Measurements from ENCODE around the gene POU2AF1.
"Not testable (repeated sequence)": the region's sequence is repeated elsewhere in the genome, so short reads cannot be mapped to it uniquely, and the experiment has no call there.

The POU2AF1 gene

GRCh38 chr11:111347002-111347722 is 31.9 kb downstream of the POU2AF1 start:
- no peak for DNase-seq (ENCODE audit: low read depth)

- DNase-seq (ENCODE audit: low read depth) = no peak
These were observed 35.0 kb downstream of the POU2AF1 start for GRCh38 chr11:111344032-111344431.

DNA sequence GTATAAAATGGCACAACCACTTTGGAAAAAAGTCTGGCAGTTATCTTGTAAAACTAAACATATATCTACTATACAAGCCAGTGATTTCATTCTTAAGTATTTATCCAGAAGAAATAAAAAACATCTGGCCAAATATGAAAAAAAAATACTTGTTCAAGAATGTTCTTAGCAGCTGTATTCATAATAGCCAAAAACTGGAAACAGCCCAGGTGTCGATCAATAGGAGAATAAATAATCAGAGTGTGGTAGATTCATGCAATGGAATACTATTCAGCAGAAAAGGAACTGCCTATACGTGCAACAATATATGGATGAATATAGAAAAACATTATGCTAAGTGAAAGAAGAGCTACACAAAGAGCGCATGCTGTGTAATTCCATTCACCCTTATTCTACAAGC is 36.7 kb downstream of the POU2AF1 start:
- no peak for DNase-seq (ENCODE audit: low read depth)

DNA sequence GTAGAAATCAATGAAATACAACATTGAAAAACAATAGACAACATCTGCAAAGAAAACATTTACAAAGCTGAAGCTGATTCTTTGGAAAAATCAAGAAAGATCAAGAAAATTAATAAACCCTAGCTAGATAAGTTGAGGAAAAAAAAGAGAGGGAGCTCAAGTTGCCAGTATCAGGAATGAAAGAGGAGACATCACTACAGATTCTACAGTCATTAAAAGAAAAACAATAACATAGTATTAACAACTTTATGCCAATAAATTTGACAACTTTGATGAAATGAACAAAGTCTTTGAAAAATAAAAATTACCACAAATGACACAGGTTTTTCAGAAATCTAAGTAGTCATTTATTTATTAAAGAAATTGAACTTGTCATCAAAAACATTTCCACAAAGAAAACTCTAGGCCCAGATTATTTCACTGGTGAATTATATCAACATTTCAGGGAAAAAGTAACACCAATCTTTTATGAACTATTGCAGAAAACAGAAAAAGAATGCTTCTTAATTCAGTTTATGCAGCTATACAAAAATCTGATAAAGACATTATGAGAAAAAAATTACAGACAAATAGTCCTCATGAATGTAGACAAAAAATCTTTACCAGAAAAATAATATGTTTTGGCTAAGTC is 39.2 kb downstream of the POU2AF1 start:
- no peak for DNase-seq (ENCODE audit: low read depth)

DNA sequence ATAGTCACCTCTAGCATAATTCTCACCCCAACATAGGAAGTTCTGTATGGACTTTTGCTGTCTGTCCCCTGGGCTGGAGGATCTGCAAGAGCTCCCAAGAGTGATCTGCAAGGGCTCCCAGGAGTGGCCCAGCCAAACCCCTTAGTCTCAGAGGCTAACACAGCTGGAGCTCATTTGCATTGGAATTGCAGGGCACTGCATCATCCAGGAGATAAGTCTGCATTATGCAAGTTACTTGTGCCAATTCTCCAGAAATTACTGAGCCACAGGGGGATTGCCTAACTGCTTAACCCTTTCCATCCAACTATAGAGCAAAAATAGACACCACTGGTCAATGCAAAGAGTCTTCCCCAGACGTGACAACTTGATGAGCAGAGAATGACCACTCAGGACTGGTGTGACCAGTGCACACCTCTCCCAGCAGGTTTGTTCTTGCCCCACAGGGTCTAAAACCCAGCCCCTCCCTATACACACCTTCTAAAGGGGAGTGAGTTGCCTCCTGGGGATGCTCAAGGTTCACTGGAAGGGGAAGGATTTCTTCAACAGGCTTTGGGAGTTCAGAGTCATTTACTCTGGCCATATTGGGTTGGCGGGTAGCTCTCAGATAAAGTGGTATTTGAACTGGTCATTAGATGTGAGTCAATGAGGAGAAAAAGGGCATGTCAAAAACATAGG is 42.4 kb downstream of the POU2AF1 start:
- no peak for DNase-seq (ENCODE audit: low read depth)

DNA sequence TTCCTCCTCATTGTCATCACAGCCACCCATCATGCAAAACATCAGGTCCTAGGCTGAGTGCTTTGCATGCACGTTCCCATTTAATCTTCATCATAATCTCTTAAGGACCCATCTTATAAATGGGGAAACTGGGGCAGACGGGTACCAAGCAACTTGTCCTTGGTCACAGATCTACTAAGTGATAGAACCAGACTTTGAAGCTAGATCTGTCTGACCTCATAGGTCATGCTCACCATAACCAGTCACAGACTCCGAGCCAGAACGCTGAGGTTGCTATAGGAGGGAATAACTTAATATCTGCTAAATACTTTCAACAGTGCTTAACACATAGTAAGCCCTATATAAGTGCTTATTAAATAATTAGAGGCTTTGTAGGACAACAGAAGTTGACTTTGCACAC is 43.0 kb downstream of the POU2AF1 start:
- no peak for DNase-seq (ENCODE audit: low read depth)

DNA sequence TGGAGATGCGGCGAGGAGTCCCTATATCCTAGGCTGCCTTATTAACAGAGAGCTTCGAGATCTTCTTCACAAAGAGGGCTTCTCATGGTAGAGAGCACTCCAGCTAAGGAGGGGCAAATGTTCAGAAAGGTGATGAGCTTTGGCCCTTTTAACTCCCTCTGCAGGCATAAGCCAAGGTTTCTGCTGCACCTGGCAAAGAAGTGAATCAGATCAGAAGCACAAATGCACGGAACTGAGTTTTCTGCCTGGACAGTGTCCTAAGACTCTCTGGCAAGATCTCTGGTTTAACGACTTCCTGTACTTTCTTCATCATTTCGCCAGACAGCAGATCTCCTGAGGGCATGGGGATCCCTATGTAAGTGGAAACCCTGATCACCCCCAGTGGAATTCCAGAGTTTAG is 43.5 kb downstream of the POU2AF1 start:
- DNase-seq (ENCODE audit: low read depth) = no peak

DNA sequence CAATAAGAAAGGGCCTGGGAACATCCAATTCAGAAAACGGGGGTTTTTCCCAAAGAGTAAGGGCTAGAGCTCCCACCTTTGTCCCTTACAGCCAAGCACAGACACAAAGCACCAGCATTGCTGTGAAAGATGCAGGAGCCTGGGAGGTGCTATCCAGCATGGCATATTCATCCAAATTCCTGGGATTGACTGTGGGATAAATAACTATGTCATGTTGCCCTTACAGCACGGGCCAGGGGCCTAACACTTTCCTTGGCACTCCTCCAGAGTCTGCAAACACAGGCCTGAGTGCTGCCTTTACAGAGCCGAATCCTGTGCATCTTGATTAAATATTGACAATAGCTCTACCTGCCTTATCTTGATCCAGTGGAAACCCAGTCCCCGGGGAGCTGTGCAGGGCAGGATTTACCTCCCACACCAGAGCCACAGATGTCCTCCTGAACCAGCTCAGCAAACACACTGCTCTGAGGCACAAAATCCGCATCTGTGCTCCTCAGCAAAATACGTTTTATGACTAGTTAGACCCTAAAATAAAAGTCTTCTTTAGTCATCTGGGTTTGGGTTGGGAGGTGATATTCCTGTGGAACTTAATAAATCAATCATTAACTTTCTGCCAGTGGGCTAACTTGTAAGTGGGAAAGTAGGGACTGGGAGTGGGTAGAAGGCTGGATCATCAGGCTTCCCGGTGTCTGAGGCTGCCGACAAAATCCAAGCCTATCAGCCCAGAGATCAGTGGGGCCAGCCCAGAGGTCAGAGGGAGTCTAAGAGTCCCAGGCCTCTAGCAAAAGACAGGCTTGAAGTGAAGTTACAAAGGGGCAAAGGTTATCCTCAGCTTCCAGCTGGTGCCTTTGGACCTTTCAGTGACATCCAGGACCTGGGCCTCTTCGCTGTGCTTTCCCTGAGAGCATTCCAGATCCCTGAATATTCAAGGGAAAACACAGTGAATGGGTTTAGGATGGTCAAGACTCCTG is 44.3 kb downstream of the POU2AF1 start:
- no peak for DNase-seq (ENCODE audit: low read depth)

- no peak for DNase-seq (ENCODE audit: low read depth)
These were observed 47.2 kb downstream of the POU2AF1 start for GRCh38 chr11:111331711-111332479.

DNA sequence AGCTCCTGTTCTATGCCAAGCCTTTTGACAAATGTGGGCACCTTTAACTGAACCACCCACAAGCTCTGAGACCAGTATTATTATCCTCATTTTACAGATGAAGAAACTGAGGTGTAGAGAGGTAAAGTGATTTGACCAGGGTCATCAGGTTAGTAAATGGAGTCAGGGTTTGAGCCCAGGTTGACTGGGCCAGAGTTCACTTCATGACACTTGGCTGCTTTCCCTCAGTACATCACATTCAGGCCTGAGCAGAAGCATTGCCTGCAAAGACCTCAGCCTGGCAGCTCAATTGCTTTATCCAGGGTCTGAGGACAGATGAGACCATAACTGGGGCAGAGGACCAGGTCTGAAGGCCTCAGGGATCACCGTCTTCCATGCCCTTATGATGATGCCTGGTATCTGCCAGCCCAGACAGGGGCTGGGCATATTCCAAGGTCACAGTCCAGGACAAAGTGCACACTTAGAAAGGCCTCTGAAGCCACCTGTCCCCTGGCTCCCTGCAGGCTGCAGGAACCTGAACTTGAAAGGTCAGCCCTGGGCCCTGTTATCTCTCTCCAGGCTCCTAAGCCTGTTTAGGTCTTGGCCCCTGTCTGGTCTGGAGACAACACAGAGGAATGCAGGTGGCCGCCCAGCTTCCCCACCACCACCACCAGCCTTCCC is 48.7 kb downstream of the POU2AF1 start:
- no peak for DNase-seq (ENCODE audit: low read depth)

DNA sequence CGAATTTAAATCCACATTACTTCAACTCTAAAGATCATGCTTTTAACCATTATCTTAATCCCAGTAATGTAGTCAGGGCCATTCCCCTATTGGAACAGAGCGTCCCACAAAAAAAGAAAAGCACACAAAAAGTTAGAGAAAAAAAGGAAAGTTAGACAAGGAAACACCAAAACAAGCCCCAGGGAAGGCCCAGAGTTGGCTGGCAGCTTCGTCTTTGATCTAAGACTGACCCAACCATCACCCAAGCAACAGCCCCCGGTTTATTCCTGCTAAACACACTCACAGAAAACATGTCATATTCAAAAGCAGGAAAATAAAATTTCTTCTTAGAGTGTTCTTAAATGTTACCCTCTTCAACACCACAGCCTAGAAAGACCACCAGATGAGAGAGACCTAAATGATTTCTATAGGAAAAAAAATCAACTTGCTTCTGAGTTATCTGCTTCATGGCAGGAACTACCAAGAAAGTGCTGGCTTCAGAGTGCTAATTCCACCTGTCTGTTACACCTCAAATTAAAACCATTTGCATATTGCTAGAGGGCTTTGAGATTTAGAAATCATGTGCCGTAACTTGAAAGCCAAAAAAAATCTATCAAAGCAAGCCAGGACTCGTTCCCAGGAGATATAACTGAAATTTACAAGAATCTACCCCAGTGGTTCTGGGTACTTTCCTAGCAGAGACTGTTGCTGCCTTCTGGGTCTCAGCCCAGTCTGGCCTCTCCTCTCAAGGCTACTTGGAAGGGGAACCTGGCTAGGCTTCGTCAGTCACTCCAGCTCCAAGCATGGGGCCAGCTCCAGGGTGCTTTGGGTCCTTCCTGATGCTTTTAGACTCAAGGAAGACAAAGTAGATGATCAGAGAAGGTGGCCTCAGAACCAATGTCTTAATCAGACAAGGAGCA is 49.5 kb downstream of the POU2AF1 start:
- DNase-seq (ENCODE audit: low read depth) = no peak

- no peak for DNase-seq (ENCODE audit: low read depth)
These were observed 51.0 kb downstream of the POU2AF1 start for GRCh38 chr11:111327908-111328624.

DNA sequence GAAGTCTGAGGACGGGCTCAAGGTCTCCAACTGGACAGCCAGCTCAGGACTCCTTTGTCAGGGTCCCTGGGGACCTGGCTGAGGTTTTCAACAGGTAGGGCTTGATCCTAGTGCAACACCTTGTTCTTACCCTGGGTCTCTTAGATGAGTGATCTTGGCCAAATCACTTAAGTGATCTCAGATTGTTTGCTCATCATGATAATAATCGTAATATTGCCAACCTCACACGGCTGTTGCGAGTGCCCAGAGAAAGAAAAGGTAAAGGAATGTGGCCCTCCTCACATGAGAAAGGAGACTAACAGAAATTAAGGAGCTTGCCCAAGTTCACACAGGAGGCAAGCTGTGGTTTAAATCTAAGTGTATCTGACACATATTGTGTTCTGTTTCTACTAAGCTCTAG is 52.3 kb downstream of the POU2AF1 start:
- no peak for DNase-seq (ENCODE audit: low read depth)

GRCh38 chr11:111325259-111325658 is 53.8 kb downstream of the POU2AF1 start:
- DNase-seq (ENCODE audit: low read depth) = no peak

DNA sequence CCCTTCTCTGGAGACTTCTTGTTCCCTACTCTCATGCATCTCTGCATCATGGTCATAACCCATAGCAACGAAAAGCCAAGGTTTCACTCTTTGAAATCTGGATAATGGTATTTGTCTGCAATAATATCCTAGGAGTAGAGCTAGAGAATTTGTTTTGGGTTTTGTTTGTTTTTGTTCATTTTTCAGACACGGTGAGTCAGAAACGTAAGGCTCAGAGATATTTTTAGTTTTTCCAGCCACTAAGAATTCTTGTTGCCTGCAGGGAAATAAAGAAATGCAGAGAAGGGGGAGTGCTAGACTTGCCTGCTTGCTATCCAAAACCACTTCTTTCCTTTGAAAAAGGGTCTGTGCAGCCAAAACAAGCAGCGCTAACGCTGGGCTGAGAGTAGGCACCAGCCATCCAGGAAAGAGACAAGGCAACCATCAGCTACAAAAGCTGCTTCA is 54.8 kb downstream of the POU2AF1 start:
- DNase-seq (ENCODE audit: low read depth) = no peak

- DNase-seq (ENCODE audit: low read depth) = no peak
These were observed 56.5 kb downstream of the POU2AF1 start for GRCh38 chr11:111322534-111322933.

DNA sequence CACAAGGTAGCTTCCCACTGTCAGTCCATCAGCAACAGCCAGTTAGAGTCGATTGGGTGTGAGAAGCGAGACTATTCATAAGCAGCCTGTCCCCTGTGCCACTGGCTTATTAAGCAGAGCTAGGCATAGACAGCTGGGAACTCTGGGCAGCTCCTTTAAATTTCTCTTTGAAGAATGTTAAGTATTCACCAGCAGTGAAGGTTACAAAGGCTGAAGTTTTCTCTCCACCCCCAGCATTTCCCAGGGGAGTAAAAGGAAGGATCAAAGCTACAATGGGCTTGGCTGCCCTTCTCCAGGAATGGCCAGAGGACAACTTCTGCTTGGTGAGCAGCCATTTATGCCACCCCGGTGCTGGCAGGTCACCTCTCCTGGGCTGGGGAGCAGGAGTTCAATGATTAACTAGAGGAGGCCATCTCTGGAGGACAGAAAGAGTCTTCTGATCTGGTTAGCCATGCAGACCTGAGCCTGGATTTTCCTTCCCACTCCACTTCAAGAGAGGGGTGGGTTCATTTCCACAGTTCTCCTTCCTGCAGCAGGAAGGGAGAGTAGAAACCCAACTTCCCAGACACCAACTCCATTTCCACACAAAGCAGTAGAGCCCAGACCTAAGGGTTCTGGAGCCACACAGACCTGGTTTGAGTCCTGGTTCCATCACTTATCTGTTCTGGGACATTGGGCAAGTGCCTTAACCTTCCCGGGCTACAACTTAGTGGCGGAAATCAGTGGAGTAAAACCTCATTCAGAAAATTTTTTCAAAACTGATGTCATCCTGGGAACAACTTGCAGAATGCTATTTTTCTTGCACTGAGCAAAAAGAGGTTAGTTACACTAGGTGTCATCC is 58.1 kb downstream of the POU2AF1 start:
- DNase-seq (ENCODE audit: low read depth) = no peak

DNA sequence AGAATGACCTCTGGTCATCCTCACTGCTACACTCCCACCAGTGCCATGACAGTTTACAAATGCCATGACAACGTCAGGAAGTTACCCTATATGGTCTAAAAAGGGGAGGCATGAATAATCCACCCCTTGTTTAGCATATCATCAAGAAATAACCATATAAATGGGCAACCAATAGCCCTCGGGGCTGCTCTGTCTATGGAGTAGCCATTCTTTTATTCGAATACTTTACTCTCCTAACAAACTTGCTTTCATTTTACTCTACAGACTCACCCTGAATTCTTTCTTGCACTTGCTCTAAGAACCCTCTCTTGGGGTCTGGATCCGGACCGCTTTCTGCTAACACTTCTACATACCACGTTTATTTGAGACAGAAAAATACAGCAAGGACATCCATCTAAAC is 58.9 kb downstream of the POU2AF1 start:
- DNase-seq (ENCODE audit: low read depth) = not testable (repeated sequence)

All from stimulated activated CD8-positive, alpha-beta memory T cell treated with anti-CD3 and anti-CD28 coated beads, Interleukin-12 subunit alpha, Interleukin-12 subunit beta, amount 100 ng/mL, for 4 hours (primary cell).